Measurements from ENCODE around the gene LRRC10B. TPM values are rescaled to one million over a fixed set of nuclear protein-coding genes. Genes with fewer than 3 reads are reported as not detected.

LRRC10B gene
- total RNA-seq, 1 donor: not detected

GRCh38 chr11:61480261-61480993 lies 28.1 kb upstream of the LRRC10B start:
- no peaks in the 10 kb centered on the region for H3K27me3 ChIP-seq (ENCODE audit: insufficient read depth, low read length)
- H3K4me1 ChIP-seq (ENCODE audit: insufficient read depth, low read length): no peaks in the 10 kb centered on the region
- no peak overlapping the region for H3K4me3 ChIP-seq (ENCODE audit: low read length)
- H3K9me3 ChIP-seq (ENCODE audit: low read depth, low read length): no peaks in the 10 kb centered on the region

- Histone ChIP-seq H3K9me3 (ENCODE audit: low read depth, low read length) (no peaks in the 10 kb centered on the region), H3K27me3 (ENCODE audit: insufficient read depth, low read length) (no peaks in the 10 kb centered on the region), H3K4me1 (ENCODE audit: insufficient read depth, low read length) (no peaks in the 10 kb centered on the region), H3K4me3 (ENCODE audit: low read length) (no peak overlapping the region)
These were observed 27.6 kb upstream of the LRRC10B start for GRCh38 chr11:61480994-61481335.

GRCh38 chr11:61481806-61482205 lies 26.7 kb upstream of the LRRC10B start:
- Histone ChIP-seq H3K4me1 (ENCODE audit: insufficient read depth, low read length) (no peaks in the 10 kb centered on the region), H3K9me3 (ENCODE audit: low read depth, low read length) (no peaks in the 10 kb centered on the region), H3K27me3 (ENCODE audit: insufficient read depth, low read length) (no peaks in the 10 kb centered on the region), H3K4me3 (ENCODE audit: low read length) (no peak overlapping the region)

GRCh38 chr11:61482513-61482912 lies 26.0 kb upstream of the LRRC10B start:
- Histone ChIP-seq H3K9me3 (ENCODE audit: low read depth, low read length) (no peaks in the 10 kb centered on the region), H3K4me1 (ENCODE audit: insufficient read depth, low read length) (no peaks in the 10 kb centered on the region), H3K4me3 (ENCODE audit: low read length) (no peak overlapping the region), H3K27me3 (ENCODE audit: insufficient read depth, low read length) (no peaks in the 10 kb centered on the region)

- Histone ChIP-seq H3K9me3 (ENCODE audit: low read depth, low read length) (no peaks in the 10 kb centered on the region), H3K4me1 (ENCODE audit: insufficient read depth, low read length) (no peaks in the 10 kb centered on the region), H3K4me3 (ENCODE audit: low read length) (no peak overlapping the region), H3K27me3 (ENCODE audit: insufficient read depth, low read length) (no peaks in the 10 kb centered on the region)
These were observed 24.0 kb upstream of the LRRC10B start for GRCh38 chr11:61484541-61484940.

- no peak overlapping the region for H3K4me3 ChIP-seq (ENCODE audit: low read length)
- H3K27me3 ChIP-seq (ENCODE audit: insufficient read depth, low read length): no peaks in the 10 kb centered on the region
- no peaks in the 10 kb centered on the region for H3K9me3 ChIP-seq (ENCODE audit: low read depth, low read length)
- no peaks in the 10 kb centered on the region for H3K4me1 ChIP-seq (ENCODE audit: insufficient read depth, low read length)
These were observed 23.5 kb upstream of the LRRC10B start for GRCh38 chr11:61485080-61485479.

- Histone ChIP-seq H3K9me3 (ENCODE audit: low read depth, low read length) (no peaks in the 10 kb centered on the region), H3K4me1 (ENCODE audit: insufficient read depth, low read length) (no peaks in the 10 kb centered on the region), H3K27me3 (ENCODE audit: insufficient read depth, low read length) (no peaks in the 10 kb centered on the region)
These were observed 22.4 kb upstream of the LRRC10B start for GRCh38 chr11:61486011-61486620.

GRCh38 chr11:61486779-61487178 lies 21.8 kb upstream of the LRRC10B start:
- Histone ChIP-seq H3K9me3 (ENCODE audit: low read depth, low read length) (no peaks in the 10 kb centered on the region), H3K4me3 (ENCODE audit: low read length) (no peak overlapping the region), H3K27me3 (ENCODE audit: insufficient read depth, low read length) (no peaks in the 10 kb centered on the region), H3K4me1 (ENCODE audit: insufficient read depth, low read length) (no peaks in the 10 kb centered on the region)

More at GRCh38 chr11:61486011-61486620, 22.4 kb upstream of the LRRC10B start:
- no peak overlapping the region for H3K4me3 ChIP-seq (ENCODE audit: low read length)

GRCh38 chr11:61487342-61488025 lies 21.1 kb upstream of the LRRC10B start:
- Histone ChIP-seq H3K4me3 (ENCODE audit: low read length) (no peak overlapping the region), H3K4me1 (ENCODE audit: insufficient read depth, low read length) (no peaks in the 10 kb centered on the region), H3K27me3 (ENCODE audit: insufficient read depth, low read length) (no peaks in the 10 kb centered on the region), H3K9me3 (ENCODE audit: low read depth, low read length) (no peaks in the 10 kb centered on the region)

- Histone ChIP-seq H3K27me3 (ENCODE audit: insufficient read depth, low read length) (no peaks in the 10 kb centered on the region), H3K4me3 (ENCODE audit: low read length) (no peak overlapping the region), H3K4me1 (ENCODE audit: insufficient read depth, low read length) (no peaks in the 10 kb centered on the region), H3K9me3 (ENCODE audit: low read depth, low read length) (no peaks in the 10 kb centered on the region)
These were observed 19.8 kb upstream of the LRRC10B start for GRCh38 chr11:61488651-61489291.

GRCh38 chr11:61489833-61490721 lies 18.5 kb upstream of the LRRC10B start:
- Histone ChIP-seq H3K4me3 (ENCODE audit: low read length) (no peak overlapping the region), H3K4me1 (ENCODE audit: insufficient read depth, low read length) (no peaks in the 10 kb centered on the region), H3K27me3 (ENCODE audit: insufficient read depth, low read length) (no peaks in the 10 kb centered on the region), H3K9me3 (ENCODE audit: low read depth, low read length) (no peaks in the 10 kb centered on the region)

- H3K4me1 ChIP-seq (ENCODE audit: insufficient read depth, low read length): no peaks in the 10 kb centered on the region
- no peak overlapping the region for H3K4me3 ChIP-seq (ENCODE audit: low read length)
- H3K9me3 ChIP-seq (ENCODE audit: low read depth, low read length): no peaks in the 10 kb centered on the region
- no peaks in the 10 kb centered on the region for H3K27me3 ChIP-seq (ENCODE audit: insufficient read depth, low read length)
These were observed 16.7 kb upstream of the LRRC10B start for GRCh38 chr11:61491736-61492395.

- Histone ChIP-seq H3K4me3 (ENCODE audit: low read length) (no peak overlapping the region), H3K9me3 (ENCODE audit: low read depth, low read length) (no peaks in the 10 kb centered on the region), H3K27me3 (ENCODE audit: insufficient read depth, low read length) (no peaks in the 10 kb centered on the region), H3K4me1 (ENCODE audit: insufficient read depth, low read length) (no peaks in the 10 kb centered on the region)
These were observed 14.1 kb upstream of the LRRC10B start for GRCh38 chr11:61494381-61494961.
